Ascending aorta (tissue), 2 donors: ENCODE data around the gene PRKAG2. TPM values are rescaled to one million over a fixed set of nuclear protein-coding genes. Genes with fewer than 3 reads are reported as not detected.

Experiments used
- DNase-seq, 2 donors: peaks; one replicate each; pipeline ENCODE4 v3.0.0-alpha.2; 2019; ENCODE audit warnings: low spot score in 2 of 2
- H3K27ac ChIP-seq, 2 donors: fragments of 200-600 bp; sonication (generic); one replicate each; pipeline ENCODE4 v1.5.1; 2016 to 2017; ENCODE audit warnings: mild to moderate bottlenecking in 1 of 2
- H3K27me3 ChIP-seq: fragments of 200-600 bp; sonication (generic); one replicate; pipeline ENCODE4 v1.5.1; 2017
- H3K36me3 ChIP-seq, 2 donors: fragments of 200-600 bp; sonication (generic); one replicate each; pipeline ENCODE4 v1.5.1; 2016
- H3K4me1 ChIP-seq, 2 donors: fragments of 200-600 bp; sonication (generic); one replicate each; pipeline ENCODE4 v1.5.1; 2016 to 2017; ENCODE audit warnings: mild to moderate bottlenecking in 1 of 2
- H3K4me3 ChIP-seq, 2 donors: fragments of 200-600 bp; sonication (generic); one replicate each; pipeline ENCODE4 v1.5.1; 2016 to 2017; ENCODE audit warnings: mild to moderate bottlenecking in 1 of 2
- H3K9me3 ChIP-seq, 2 donors: fragments of 200-600 bp; sonication (generic); one replicate each; pipeline ENCODE4 v1.5.1; 2016
- CTCF ChIP-seq, 3 experiments: fragments of 200-600 bp in 2 of 3; fragments of 450-650 bp in 1 of 3; sonication (generic) in 2 of 3; IDR thresholded peaks; one replicate each; pipeline ENCODE4 v1.5.1; 2016 to 2019; ENCODE audit warnings: antibody characterized with exemption in 3 of 3, mild to moderate bottlenecking in 1 of 3, moderate library complexity in 1 of 3
- intact Hi-C: fragments of 100-400 bp; cut with DNase I; formaldehyde crosslinking; loops from one replicate; pipeline ENCODE4 v1.15.1; 2023
- total RNA-seq: library from RNA; depleted of rRNA; stranded (reverse); fragments of >200 nt; gene quantifications from one replicate; pipeline ENCODE4 v1.1.0, GENCODE V29; 2016

Gene PRKAG2
- total RNA-seq, 1 donor from 2014 or later, result 26.7 TPM

DNA sequence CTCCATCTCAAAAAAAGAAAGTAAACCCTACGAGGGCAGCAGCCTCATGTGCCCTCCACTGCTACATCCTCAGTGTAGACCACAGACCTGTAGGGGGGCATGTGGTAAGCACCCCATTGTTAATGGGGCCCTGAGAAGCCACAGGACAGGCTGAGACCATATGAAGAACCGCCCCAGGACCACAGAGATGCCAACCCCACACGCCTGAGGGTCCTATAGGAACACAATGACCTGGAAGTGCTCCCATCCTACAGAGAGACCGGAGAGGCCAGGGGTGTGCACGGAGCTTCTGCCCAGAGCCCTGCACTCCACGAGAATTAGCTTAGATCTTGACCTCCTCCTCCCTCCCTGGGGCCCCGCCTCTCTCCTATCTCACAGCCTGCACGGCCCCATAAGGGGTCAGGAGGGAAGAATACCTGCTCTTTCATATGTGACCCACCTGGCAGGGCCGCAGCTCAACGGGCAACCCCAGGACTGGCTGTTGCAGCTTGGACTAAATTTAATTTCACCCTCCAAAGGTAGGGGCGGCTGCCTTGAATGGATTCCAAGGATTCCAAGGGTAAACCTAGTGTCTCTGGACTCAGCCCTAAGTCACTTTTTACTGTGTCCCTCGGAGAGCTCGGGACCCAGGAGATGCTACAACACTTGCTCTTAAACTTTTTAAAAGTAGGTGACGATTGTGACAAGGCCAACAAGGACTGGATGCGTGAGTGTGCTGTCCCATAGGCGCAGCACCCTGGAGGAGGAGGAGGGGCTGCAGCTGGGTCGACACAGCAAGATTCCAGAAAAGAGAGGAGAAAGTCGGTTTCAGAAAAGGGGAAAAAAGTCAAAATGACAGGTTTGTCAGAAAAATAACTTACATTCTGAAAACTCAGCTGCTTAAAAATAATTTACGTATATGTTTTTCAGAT, 24.2 kb downstream of the PRKAG2 start:
- Histone ChIP-seq H3K4me1 (peaks cover 0 to 3% of the 10 kb centered on the region in 2 donors), H3K36me3 (no peaks in the 10 kb centered on the region), H3K27ac (no peak overlapping the region), H3K9me3 (no peaks in the 10 kb centered on the region), H3K27me3 (no peaks in the 10 kb centered on the region), H3K4me3 (no peak overlapping the region)
- DNase-seq, result peak in 1 of 2 donors; percentile 5
- intact Hi-C loops, result no loop called here
- TF ChIP-seq CTCF (IDR thresholded peaks at IDR 0.05), result no peak

- intact Hi-C loops, result loop anchor here (2.0 kb wide), 1 partner anchor 25 kb away; the partner anchor contains the start of gene PRKAG2
- Histone ChIP-seq H3K36me3 (no peaks in the 10 kb centered on the region), H3K4me3 (peak overlapping the region; percentile 33 to 58), H3K9me3 (no peaks in the 10 kb centered on the region), H3K27me3 (no peaks in the 10 kb centered on the region), H3K4me1 (peaks cover 0 to 3% of the 10 kb centered on the region in 2 donors), H3K27ac (peak overlapping the region in 1 of 2 donors; percentile 29)
- no peak for TF ChIP-seq CTCF (IDR thresholded peaks at IDR 0.05)
- DNase-seq, result peak in 1 of 2 donors; percentile 25
Observed at GRCh38 chr7:151851782-151852181, 25.1 kb downstream of the PRKAG2 start.

- peak in 1 of 2 donors; percentile 8 for DNase-seq
- H3K36me3 ChIP-seq, result no peaks in the 10 kb centered on the region
- TF ChIP-seq CTCF (IDR thresholded peaks at IDR 0.05), result no peak
- H3K4me3 ChIP-seq, result peak overlapping the region; percentile 33 to 58
- H3K27me3 ChIP-seq, result no peaks in the 10 kb centered on the region
- intact Hi-C loops, result loop anchor here (2.0 kb wide), 1 partner anchor 26 kb away; the partner anchor contains the start of gene PRKAG2
- H3K27ac ChIP-seq, result peak overlapping the region in 1 of 2 donors; percentile 29
- H3K9me3 ChIP-seq, result no peaks in the 10 kb centered on the region
- peaks cover 0 to 3% of the 10 kb centered on the region in 2 donors for H3K4me1 ChIP-seq
Observed at GRCh38 chr7:151851145-151851751, 25.7 kb downstream of the PRKAG2 start.

DNA sequence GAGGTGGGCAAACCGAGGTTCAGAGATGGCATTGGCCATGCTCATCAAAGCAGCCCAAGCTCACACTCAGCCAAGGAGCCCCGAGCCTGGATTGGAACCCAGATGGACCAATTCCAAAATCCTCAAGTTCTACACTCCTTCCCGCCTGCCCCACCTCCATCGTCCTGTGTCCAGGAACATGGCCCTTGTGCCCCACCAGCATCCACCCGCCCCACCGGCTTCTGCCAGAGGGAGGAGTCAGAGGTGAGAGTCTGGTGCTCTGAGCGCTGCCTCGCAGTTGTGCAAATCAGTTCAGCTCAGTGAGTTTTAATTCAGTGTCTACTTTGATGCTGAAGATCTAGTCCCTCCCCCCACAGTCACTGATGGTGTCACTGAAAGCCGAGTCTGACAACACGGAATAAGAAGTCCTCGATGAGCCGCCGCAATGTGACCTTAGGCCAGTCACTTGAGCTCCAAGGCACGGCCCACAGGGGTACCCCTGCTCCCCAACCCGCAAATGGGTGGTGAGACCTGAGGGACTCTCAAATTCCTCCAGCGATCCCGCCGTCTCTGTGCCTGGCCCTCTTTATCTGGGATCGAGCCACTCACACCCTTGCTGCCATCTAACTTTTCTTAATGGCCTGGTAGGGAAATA, 26.3 kb downstream of the PRKAG2 start:
- intact Hi-C loops, result loop anchor here (2.0 kb wide), 1 partner anchor 26 kb away; the partner anchor contains the start of gene PRKAG2
- no peak for TF ChIP-seq CTCF (IDR thresholded peaks at IDR 0.05)
- H3K4me3 ChIP-seq, result peak overlapping the region in 1 of 2 donors; percentile 58
- H3K36me3 ChIP-seq, result no peaks in the 10 kb centered on the region
- no peak for DNase-seq
- peak overlapping the region in 1 of 2 donors; percentile 29 for H3K27ac ChIP-seq
- no peaks in the 10 kb centered on the region for H3K27me3 ChIP-seq
- no peaks in the 10 kb centered on the region for H3K9me3 ChIP-seq
- H3K4me1 ChIP-seq, result peaks cover 0 to 3% of the 10 kb centered on the region in 2 donors

DNA sequence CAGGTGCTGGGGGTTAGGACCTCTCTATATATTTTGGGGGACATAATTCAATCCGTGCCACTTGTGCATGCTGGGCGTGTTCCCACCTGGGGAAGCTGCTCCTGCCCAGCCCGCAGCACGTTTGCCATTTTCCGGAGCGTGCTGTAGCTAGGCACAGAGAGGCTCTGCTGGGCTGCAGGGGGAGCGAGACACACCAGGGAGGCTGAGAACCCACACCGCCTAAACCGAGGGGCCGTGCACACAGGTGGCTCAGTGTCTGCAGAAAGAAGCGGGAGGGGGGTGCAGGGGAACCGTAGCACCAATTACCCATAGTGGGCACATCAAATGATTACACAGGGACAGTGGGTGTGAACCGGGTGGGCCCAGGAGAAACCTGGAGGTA, 27.0 kb downstream of the PRKAG2 start:
- no peak overlapping the region for H3K27ac ChIP-seq
- no peaks in the 10 kb centered on the region for H3K36me3 ChIP-seq
- intact Hi-C loops, result loop anchor here (2.0 kb wide), 1 partner anchor 27 kb away; the partner anchor contains the start of gene PRKAG2
- no peak overlapping the region for H3K4me3 ChIP-seq
- H3K27me3 ChIP-seq, result no peaks in the 10 kb centered on the region
- DNase-seq, result no peak
- H3K9me3 ChIP-seq, result no peaks in the 10 kb centered on the region
- no peak for TF ChIP-seq CTCF (IDR thresholded peaks at IDR 0.05)
- peaks cover 0 to 3% of the 10 kb centered on the region in 2 donors for H3K4me1 ChIP-seq
